ENCODE results near the gene KCTD11. TPM values are rescaled to one million over a fixed set of nuclear protein-coding genes. Genes with fewer than 3 reads are reported as not detected.

KCTD11 gene
- total RNA-seq, 4 donors from 2014 or later, result 3.6 to 7.0 (median 4.6) TPM

GRCh38 chr17:7354262-7354843 is 2.4 kb downstream of the KCTD11 start:
- in situ Hi-C loops (cut with MboI; ENCODE audit: low sequenced_read_pairs in 4 of 4), result loop anchor here in 2 of 4 donors (25.0 kb wide), 2 partner anchors 158 to 183 kb away; partner anchors contain the start of gene TNFSF12 (in 1 of the 2)
- Histone ChIP-seq H3K27me3 (no peaks in the 10 kb centered on the region), H3K9me3 (no peaks in the 10 kb centered on the region), H3K4me3 (no peak overlapping the region), H3K36me3 (no peaks in the 10 kb centered on the region), H3K4me1 (peaks cover 20 to 31% of the 10 kb centered on the region in 2 donors), H3K27ac (no peak overlapping the region)
- intact Hi-C loops (cut with DNase I; ENCODE audit: low total_unique reads), result no loop called here
- no peak for ATAC-seq
- no peak for DNase-seq
- TF ChIP-seq POLR2A (IDR thresholded peaks at IDR 0.05) (no peak), CTCF (IDR thresholded peaks at IDR 0.05 in 4 of 5, conservative IDR thresholded peaks at IDR 0.05 in 1 of 5) (no peak)

GRCh38 chr17:7355053-7355452 is 3.1 kb downstream of the KCTD11 start, which contains the start of gene TMEM95:
TMEM95 (plus strand) TSS chr17:7355156; CDS start chr17:7355205, 49 bp downstream.
- intact Hi-C loops (cut with DNase I; ENCODE audit: low total_unique reads) (no loop called here), in situ Hi-C loops (cut with MboI; ENCODE audit: low sequenced_read_pairs in 4 of 4) (loop anchor here in 2 of 4 donors (25.0 kb wide), 2 partner anchors 157 to 182 kb away; partner anchors contain the start of gene TNFSF12 (in 1 of the 2))
- DNase-seq (no peak), ATAC-seq (no peak)
- Histone ChIP-seq H3K27me3 (no peaks in the 10 kb centered on the region), H3K9me3 (no peaks in the 10 kb centered on the region), H3K4me1 (peaks cover 13 to 24% of the 10 kb centered on the region in 2 donors), H3K27ac (no peak within 1 kb of the TSS), H3K36me3 (no peaks in the 10 kb centered on the region), H3K4me3 (no peak within 1 kb of the TSS)
- TF ChIP-seq POLR2A (IDR thresholded peaks at IDR 0.05) (no peak), CTCF (IDR thresholded peaks at IDR 0.05 in 4 of 5, conservative IDR thresholded peaks at IDR 0.05 in 1 of 5) (no peak)

- peaks cover 13 to 19% of the 10 kb centered on the region in 2 donors for H3K4me1 ChIP-seq
- no peak overlapping the region for H3K4me3 ChIP-seq
These were observed 3.6 kb downstream of the KCTD11 start for GRCh38 chr17:7355573-7355972.

DNA sequence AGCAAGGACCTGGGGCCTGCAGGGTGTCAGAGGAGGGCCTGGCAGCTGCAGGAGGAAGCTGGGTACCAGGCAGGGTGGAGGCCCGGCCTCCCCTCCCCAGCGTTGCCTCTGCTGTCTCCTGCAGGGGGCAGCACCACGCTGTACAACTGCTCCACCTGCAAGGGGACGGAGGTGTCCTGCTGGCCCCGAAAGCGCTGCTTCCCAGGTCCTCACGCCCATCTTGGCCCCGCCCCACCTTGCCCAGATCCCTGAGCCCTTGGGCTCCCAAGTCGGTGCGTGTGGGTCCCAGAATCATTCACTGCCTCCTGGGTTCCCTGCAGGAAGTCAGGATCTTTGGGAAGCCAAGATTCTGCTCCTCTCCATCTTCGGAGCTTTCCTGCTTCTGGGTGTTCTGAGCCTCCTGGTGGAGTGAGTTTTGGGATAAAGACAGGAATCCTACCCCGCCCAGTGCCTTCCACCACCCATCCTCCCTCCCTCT is 4.1 kb downstream of the KCTD11 start:
- DNase-seq, result peak; percentile 41 to 68
- peak in 1 of 2 donors; percentile 17 for ATAC-seq
- H3K36me3 ChIP-seq, result no peaks in the 10 kb centered on the region
- TF ChIP-seq POLR2A (IDR thresholded peaks at IDR 0.05), result no peak
- peak; percentile 81 to 91 (median 85) for TF ChIP-seq CTCF (IDR thresholded peaks at IDR 0.05 in 4 of 5, conservative IDR thresholded peaks at IDR 0.05 in 1 of 5)
- H3K4me1 ChIP-seq, result peaks cover 13% of the 10 kb centered on the region in 2 donors
- H3K4me3 ChIP-seq, result no peak overlapping the region
- intact Hi-C loops (cut with DNase I; ENCODE audit: low total_unique reads), result loop anchor here (1.0 kb wide), 2 partner anchors 38 to 205 kb away; partner anchors contain the start of genes PLSCR3 and SENP3
- no peak overlapping the region for H3K27ac ChIP-seq
- H3K27me3 ChIP-seq, result no peaks in the 10 kb centered on the region
- no peaks in the 10 kb centered on the region for H3K9me3 ChIP-seq
- in situ Hi-C loops (cut with MboI; ENCODE audit: low sequenced_read_pairs in 4 of 4), result loop anchor here in 2 of 4 donors (25.0 kb wide), 2 partner anchors 156 to 181 kb away; partner anchors contain the start of gene TNFSF12 (in 1 of the 2)

More at GRCh38 chr17:7355573-7355972, 3.6 kb downstream of the KCTD11 start:
- no peak overlapping the region for H3K27ac ChIP-seq
- ATAC-seq (no peak), DNase-seq (no peak)
- H3K27me3 ChIP-seq, result no peaks in the 10 kb centered on the region
- in situ Hi-C loops (cut with MboI; ENCODE audit: low sequenced_read_pairs in 4 of 4) (loop anchor here in 2 of 4 donors (25.0 kb wide), 2 partner anchors 157 to 182 kb away; partner anchors contain the start of gene TNFSF12 (in 1 of the 2)), intact Hi-C loops (cut with DNase I; ENCODE audit: low total_unique reads) (no loop called here)
- TF ChIP-seq CTCF (IDR thresholded peaks at IDR 0.05 in 4 of 5, conservative IDR thresholded peaks at IDR 0.05 in 1 of 5) (no peak), POLR2A (IDR thresholded peaks at IDR 0.05) (no peak)
- no peaks in the 10 kb centered on the region for H3K36me3 ChIP-seq
- H3K9me3 ChIP-seq, result no peaks in the 10 kb centered on the region

All from gastrocnemius medialis (tissue), 4 donors.